Neural progenitor cell (in vitro differentiated cells): ENCODE data around the gene HFE. TPM values are rescaled to one million over a fixed set of nuclear protein-coding genes. Genes with fewer than 3 reads are reported as not detected.

Source experiments
- DNase-seq: peaks from one replicate; pipeline ENCODE4 v3.0.0-alpha.2; 2016; ENCODE audit warnings: low spot score
- H2AFZ ChIP-seq: fragments of 200-600 bp; sonication (generic); replicated peaks from 2 replicates; pipeline ENCODE4 v1.6.1; 2016; ENCODE audit warnings: antibody characterized with exemption
- H3F3A ChIP-seq: fragments of 200-600 bp; sonication (generic); 2 replicates; pipeline ENCODE4 v1.6.1; 2016; ENCODE audit warnings: antibody characterized with exemption, low read depth
- H3K27ac ChIP-seq: fragments of 200-600 bp; sonication (generic); 2 replicates; pipeline ENCODE4 v1.5.1; 2016; ENCODE audit warnings: mild to moderate bottlenecking
- H3K27me3 ChIP-seq: fragments of 200-600 bp; sonication (generic); 2 replicates; pipeline ENCODE4 v1.6.1; 2016; ENCODE audit warnings: mild to moderate bottlenecking, moderate library complexity
- H3K36me3 ChIP-seq: fragments of 200-600 bp; sonication (generic); 2 replicates; pipeline ENCODE4 v1.5.1; 2016
- H3K4me1 ChIP-seq: fragments of 200-600 bp; sonication (generic); 2 replicates; pipeline ENCODE4 v1.6.1; 2016; ENCODE audit warnings: mixed run types
- H3K4me2 ChIP-seq: fragments of 200-600 bp; sonication (generic); 2 replicates; pipeline ENCODE4 v1.6.1; 2016
- H3K4me3 ChIP-seq: fragments of 200-600 bp; sonication (generic); 2 replicates; pipeline ENCODE4 v1.5.1; 2016
- H3K79me2 ChIP-seq: fragments of 200-600 bp; sonication (generic); 2 replicates; pipeline ENCODE4 v1.6.1; 2016; ENCODE audit warnings: low read depth
- H3K9ac ChIP-seq: fragments of 200-600 bp; sonication (generic); 2 replicates; pipeline ENCODE4 v1.6.1; 2016
- H3K9me3 ChIP-seq: fragments of 200-600 bp; sonication (generic); 2 replicates; pipeline ENCODE4 v1.5.1; 2016; ENCODE audit warnings: low read depth
- H4K20me1 ChIP-seq: fragments of 200-600 bp; sonication (generic); 2 replicates; pipeline ENCODE4 v1.6.1; 2016; ENCODE audit warnings: low read depth
- H3K27ac Mint-ChIP-seq: 3 replicates; pipeline ENCODE4 v1.8.0; 2021; ENCODE audit warnings: mixed read lengths
- H3K27me3 Mint-ChIP-seq: 2 replicates; pipeline ENCODE4 v1.8.0; 2022; ENCODE audit warnings: low read depth, mild to moderate bottlenecking, inconsistent platforms, moderate library complexity, mixed read lengths; ENCODE audit not compliant: insufficient read depth
- H3K36me3 Mint-ChIP-seq: 3 replicates; pipeline ENCODE4 v1.8.0; 2021; ENCODE audit warnings: mixed read lengths
- H3K4me1 Mint-ChIP-seq: 3 replicates; pipeline ENCODE4 v1.8.0; 2021; ENCODE audit warnings: mixed read lengths
- H3K4me3 Mint-ChIP-seq: 3 replicates; pipeline ENCODE4 v1.8.0; 2021; ENCODE audit warnings: mild to moderate bottlenecking, moderate library complexity, mixed read lengths
- H3K9me3 Mint-ChIP-seq: 3 replicates; pipeline ENCODE4 v1.8.0; 2020; ENCODE audit warnings: mixed read lengths
- EZH2 ChIP-seq: fragments of 200-600 bp; sonication (generic); IDR thresholded peaks from 2 replicates; pipeline ENCODE4 v1.6.1; 2017; ENCODE audit warnings: antibody characterized with exemption, mild to moderate bottlenecking, moderate library complexity
- EZH2phosphoT487 ChIP-seq: fragments of 200-600 bp; sonication (generic); IDR thresholded peaks from 2 replicates; pipeline ENCODE4 v1.6.1; 2017; ENCODE audit warnings: antibody characterized with exemption
- total RNA-seq: library from RNA; depleted of rRNA; stranded (reverse); fragments of >200 nt; gene quantifications from 2 replicates; pipeline ENCODE4 v1.2.3, GENCODE V29; 2015; ENCODE audit warnings: low replicate concordance
- TF ChIP-seq, protein P1 (sequence below): fragments of 200-600 bp; sonication (generic); IDR thresholded peaks from 2 replicates; pipeline ENCODE4 v1.5.1; 2017; ENCODE audit warnings: antibody characterized with exemption, mild to moderate bottlenecking

Gene HFE
- total RNA-seq, 1 donor from 2014 or later, result 0.43 TPM

DNA sequence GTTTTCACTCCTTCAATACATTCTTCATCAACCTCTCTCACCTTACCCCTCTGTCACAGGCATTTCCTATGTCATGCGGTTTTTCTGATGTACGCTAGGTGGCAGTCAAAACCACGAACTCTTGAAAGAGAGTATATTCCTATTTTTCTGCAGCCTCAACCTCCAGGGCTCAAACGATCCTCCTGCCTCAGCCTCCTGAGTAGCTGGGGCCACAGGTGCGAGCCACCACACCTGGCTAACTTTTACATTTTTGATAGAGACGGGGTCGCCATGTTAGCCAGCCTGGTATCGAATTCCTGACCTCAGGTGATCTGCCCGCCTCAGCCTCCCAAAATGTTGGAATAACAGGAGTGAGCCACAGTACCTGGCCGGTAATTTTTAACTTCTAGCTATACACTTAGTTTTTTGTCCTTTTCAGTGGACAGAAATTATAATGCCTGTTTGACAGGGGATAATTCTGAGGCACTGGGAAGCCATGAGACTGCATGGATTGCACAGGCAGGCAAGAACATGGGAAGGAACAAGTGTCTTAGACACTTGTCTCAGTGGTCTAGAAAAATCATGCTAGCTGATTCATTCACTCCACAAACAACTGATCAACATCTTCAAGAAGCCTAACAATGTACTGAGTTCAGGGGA, 22.5 kb upstream of the HFE start:
- H3K27me3 Mint-ChIP-seq, result peaks cover 9% of the 10 kb centered on the region
- no peaks in the 10 kb centered on the region for H3K36me3 Mint-ChIP-seq
- no peaks in the 10 kb centered on the region for H4K20me1 ChIP-seq

DNA sequence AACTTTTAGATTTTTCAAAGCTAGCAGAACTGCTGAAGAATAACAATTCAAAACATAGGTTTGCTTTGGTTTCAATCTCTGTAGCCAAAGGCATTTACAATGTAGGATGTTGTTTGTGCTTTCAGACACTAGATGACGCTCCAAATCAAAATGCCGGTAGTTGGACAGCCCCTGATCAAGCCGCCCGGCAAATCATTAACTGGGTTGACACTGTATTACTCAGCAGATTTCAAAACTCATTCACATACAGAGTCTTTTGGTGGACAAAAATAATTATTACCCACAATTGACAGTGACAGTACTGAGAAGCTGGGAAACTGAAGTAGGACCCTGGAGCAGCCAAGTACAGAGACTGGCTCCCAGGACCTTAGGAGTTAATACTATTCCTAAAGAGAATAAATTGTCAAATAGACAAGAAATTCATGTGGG, 21.3 kb upstream of the HFE start:
- H3F3A ChIP-seq, result no peaks in the 10 kb centered on the region
- no peaks in the 10 kb centered on the region for H3K36me3 Mint-ChIP-seq
- no peaks in the 10 kb centered on the region for H3K9me3 Mint-ChIP-seq
- no peaks in the 10 kb centered on the region for H3K4me1 ChIP-seq
- no peak overlapping the region for H3K4me3 ChIP-seq
- no peak overlapping the region for H2AFZ ChIP-seq
- no peaks in the 10 kb centered on the region for H4K20me1 ChIP-seq
- H3K4me1 Mint-ChIP-seq, result peaks cover 6% of the 10 kb centered on the region
- TF ChIP-seq, protein P1, sequence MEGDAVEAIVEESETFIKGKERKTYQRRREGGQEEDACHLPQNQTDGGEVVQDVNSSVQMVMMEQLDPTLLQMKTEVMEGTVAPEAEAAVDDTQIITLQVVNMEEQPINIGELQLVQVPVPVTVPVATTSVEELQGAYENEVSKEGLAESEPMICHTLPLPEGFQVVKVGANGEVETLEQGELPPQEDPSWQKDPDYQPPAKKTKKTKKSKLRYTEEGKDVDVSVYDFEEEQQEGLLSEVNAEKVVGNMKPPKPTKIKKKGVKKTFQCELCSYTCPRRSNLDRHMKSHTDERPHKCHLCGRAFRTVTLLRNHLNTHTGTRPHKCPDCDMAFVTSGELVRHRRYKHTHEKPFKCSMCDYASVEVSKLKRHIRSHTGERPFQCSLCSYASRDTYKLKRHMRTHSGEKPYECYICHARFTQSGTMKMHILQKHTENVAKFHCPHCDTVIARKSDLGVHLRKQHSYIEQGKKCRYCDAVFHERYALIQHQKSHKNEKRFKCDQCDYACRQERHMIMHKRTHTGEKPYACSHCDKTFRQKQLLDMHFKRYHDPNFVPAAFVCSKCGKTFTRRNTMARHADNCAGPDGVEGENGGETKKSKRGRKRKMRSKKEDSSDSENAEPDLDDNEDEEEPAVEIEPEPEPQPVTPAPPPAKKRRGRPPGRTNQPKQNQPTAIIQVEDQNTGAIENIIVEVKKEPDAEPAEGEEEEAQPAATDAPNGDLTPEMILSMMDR, result peak; percentile 86
- no peak for TF ChIP-seq EZH2
- no peak for TF ChIP-seq EZH2phosphoT487
- no peaks in the 10 kb centered on the region for H3K79me2 ChIP-seq
- H3K27ac ChIP-seq, result no peak overlapping the region
- H3K27me3 ChIP-seq, result no peaks in the 10 kb centered on the region
- peaks cover 8% of the 10 kb centered on the region for H3K27me3 Mint-ChIP-seq
- H3K4me3 Mint-ChIP-seq, result no peak overlapping the region
- peak; percentile 78 for DNase-seq
- no peak overlapping the region for H3K27ac Mint-ChIP-seq
- H3K9ac ChIP-seq, result no peak overlapping the region
- no peak overlapping the region for H3K4me2 ChIP-seq
- no peaks in the 10 kb centered on the region for H3K9me3 ChIP-seq
- H3K36me3 ChIP-seq, result no peaks in the 10 kb centered on the region

More for the DNA sequence above, 22.5 kb upstream of the HFE start:
- Histone ChIP-seq H3K9me3 (no peaks in the 10 kb centered on the region), H3K79me2 (no peaks in the 10 kb centered on the region), H3K27ac (no peak overlapping the region), H3K4me1 (no peaks in the 10 kb centered on the region), H3K36me3 (no peaks in the 10 kb centered on the region), H3K4me2 (no peak overlapping the region), H3K4me3 (no peak overlapping the region), H3K9ac (no peak overlapping the region), H3F3A (no peaks in the 10 kb centered on the region), H3K27me3 (no peaks in the 10 kb centered on the region), H2AFZ (no peak overlapping the region)
- Mint-ChIP-seq H3K9me3 (no peaks in the 10 kb centered on the region), H3K27ac (no peak overlapping the region), H3K4me1 (peaks cover 6% of the 10 kb centered on the region), H3K4me3 (peak overlapping the region; percentile 57)
- DNase-seq, result peak; percentile 60
- TF ChIP-seq, protein P1, result peak; percentile 80
- TF ChIP-seq EZH2 (no peak), EZH2phosphoT487 (no peak)

DNA sequence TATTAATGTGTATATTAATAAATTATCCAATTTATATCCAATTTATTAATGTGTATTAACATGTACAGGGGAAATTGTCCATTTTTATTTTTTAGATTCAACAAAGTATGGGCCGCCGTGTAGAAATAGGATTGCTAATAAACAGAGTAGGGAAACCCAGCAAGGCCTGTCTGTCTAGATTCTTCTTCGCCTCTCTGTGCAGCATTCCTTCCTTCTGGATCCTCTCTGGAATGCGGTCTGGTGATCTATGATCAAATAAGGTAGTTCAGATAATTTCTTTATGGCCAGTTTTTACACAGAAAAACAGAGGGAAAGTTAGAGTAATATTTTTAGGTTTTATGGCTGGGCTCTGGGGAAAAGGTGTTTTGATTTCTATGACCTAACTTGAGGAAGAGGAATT, 19.9 kb upstream of the HFE start:
- Histone ChIP-seq H4K20me1 (no peaks in the 10 kb centered on the region), H3K4me3 (no peak overlapping the region), H3K27me3 (no peaks in the 10 kb centered on the region), H3K4me1 (no peaks in the 10 kb centered on the region), H3F3A (no peaks in the 10 kb centered on the region), H3K9me3 (no peaks in the 10 kb centered on the region), H3K36me3 (no peaks in the 10 kb centered on the region), H3K9ac (no peak overlapping the region), H2AFZ (peak overlapping the region; percentile 26), H3K4me2 (no peak overlapping the region), H3K27ac (no peak overlapping the region), H3K79me2 (no peaks in the 10 kb centered on the region)
- no peak for DNase-seq
- Mint-ChIP-seq H3K4me1 (peaks cover 6% of the 10 kb centered on the region), H3K27ac (no peak overlapping the region), H3K4me3 (no peak overlapping the region), H3K27me3 (peaks cover 10% of the 10 kb centered on the region), H3K9me3 (peaks cover 2% of the 10 kb centered on the region), H3K36me3 (no peaks in the 10 kb centered on the region)
- TF ChIP-seq EZH2phosphoT487, result no peak
- TF ChIP-seq, protein P1, result no peak
- TF ChIP-seq EZH2, result no peak
